ENCODE measurements around the gene COMMD7.
A peak's percentile ranks its signal among the peaks of the same experiment; 100 is the strongest.
"Not testable (repeated sequence)": the region's sequence is repeated elsewhere in the genome, so short reads cannot be mapped to it uniquely, and the experiment has no call there.

Gene COMMD7

DNA sequence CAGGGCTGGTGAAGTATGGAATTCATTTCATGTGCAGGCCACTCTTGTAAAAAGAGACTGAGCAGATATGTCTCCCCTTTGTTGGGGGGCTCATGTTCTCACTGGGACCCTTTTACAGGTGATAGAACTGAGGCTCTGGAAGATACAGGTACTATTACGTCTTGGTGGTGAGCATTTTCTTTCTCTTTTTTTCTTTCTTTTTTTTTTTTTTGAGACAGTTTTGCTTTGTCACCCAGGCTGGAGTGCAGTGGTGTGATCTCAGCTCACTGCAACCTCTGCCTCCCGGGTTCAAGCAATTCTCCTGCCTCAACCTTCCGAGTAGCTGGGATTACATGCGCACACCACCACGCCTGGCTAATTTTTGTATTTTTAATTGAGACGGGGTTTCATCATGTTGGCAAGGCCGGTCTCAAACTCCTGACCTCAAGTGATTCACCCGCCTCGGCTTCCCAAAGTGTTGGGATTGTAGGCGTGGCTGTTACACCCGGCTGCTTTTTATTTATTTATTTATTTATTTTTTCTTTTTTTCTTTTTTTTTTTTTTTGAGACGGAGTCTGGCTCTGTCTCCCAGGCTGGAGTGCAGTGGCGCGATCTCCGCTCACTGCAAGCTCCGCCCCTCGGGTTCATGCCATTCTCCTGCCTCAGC is 22.1 kb upstream of the COMMD7 start:
- not testable (repeated sequence) for DNase-seq

DNA sequence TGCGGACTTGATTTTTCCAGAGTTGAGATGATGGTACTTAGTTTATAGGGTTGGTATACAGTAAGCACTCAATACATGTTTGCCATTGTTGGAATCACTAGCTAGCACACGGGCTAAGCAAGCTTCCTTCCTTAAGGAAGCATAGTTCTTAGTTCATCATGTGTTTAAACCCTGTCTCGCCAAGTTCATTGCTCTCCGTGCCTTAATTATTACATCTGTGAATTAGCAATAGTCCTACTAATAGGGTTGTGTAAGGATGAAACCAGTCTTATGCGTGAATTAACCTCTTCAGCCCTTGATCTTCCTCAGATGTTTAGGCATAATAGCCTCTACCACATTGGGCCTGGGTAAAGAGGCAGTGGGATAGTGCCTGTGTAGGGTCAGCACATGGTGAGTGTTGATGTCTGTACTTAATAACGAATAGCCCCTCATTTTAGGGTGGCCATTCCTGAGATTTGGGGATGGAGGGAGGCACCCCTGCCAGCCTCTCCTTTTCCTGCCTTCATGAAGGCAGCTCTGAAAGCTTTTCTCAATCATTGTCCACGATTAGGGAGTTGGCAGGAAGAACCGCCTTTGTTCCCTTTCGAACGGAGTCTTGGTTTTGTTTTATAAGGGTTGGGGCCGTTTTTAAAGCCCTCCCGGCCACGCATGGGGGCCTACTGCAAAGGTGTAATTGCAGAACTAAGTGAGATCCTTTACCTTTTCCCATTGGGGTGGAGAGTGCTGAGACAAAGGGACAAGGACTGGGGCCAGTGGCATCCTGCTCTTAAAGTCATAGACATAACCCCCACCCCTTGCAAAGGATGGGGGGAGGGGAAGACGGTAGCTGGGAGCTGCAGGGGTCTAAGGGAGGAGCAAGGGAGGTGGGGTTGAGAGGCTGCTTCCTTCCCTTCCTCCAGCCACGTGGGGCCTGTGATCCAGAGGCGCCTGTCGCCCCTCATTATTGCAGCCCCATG is 21.0 kb upstream of the COMMD7 start:
- no peak for DNase-seq

DNA sequence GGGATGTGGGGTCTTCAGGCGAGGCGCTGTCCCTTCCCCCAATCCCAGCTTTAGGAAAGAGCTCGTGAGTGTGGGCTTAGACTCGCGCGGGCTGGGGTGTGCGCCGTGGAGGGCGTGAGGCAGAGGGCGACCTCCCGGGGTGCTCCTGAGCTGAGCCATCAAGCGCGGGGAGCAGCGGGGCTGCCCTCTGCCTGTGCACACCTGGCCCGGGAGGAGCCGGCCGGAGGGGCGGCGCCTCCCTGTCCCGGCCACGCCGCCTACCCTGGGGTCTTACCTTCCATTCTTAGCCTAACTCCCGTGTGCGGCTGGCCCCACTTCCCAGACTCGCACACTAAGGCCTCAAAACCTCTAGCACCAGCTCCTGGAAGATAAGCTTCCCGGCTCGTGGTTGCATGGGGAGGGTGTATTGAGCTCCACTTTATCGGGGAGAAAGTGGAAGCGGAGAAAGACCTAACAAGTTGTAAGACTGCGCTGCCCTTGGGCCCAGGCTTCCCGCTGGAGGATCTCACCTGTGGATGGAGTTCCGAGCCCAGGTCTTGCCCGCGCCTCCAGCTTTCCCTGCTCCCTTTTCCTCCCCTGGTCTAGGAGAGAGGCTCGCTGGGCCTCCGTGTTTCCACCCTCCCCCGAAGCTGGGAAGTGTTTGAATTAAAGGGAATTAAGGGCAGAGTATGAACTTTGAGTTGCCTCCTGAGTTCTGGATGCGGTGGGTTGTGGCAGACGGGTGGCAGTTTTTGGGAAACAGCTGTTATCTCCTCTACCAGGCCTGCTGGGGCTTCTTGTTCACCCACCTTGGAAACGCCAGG is 20.1 kb upstream of the COMMD7 start:
- peak; percentile 13 for DNase-seq

DNA sequence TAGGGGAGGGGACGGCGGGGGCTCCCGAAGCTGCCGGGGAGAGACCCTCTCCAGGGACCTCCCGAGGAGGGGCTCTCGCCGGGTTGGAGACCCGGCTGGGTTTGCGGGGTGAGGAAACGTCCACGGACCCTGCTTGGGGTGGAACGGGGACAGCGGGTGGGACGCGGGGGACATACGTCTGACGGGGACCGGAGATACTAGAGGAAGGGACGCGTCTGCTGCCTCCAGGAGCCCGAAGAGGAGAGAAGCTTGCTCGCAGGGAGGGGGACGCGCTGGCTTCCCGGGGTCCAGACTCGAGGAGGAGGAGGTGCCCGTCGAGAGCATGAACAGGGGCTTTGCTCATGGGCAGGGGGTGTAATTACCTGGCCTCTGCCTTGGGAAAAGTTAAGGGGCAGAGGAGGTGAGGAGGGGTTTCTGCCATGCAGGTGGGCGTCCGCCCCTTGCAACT is 19.5 kb upstream of the COMMD7 start:
- peak; percentile 30 for DNase-seq

DNA sequence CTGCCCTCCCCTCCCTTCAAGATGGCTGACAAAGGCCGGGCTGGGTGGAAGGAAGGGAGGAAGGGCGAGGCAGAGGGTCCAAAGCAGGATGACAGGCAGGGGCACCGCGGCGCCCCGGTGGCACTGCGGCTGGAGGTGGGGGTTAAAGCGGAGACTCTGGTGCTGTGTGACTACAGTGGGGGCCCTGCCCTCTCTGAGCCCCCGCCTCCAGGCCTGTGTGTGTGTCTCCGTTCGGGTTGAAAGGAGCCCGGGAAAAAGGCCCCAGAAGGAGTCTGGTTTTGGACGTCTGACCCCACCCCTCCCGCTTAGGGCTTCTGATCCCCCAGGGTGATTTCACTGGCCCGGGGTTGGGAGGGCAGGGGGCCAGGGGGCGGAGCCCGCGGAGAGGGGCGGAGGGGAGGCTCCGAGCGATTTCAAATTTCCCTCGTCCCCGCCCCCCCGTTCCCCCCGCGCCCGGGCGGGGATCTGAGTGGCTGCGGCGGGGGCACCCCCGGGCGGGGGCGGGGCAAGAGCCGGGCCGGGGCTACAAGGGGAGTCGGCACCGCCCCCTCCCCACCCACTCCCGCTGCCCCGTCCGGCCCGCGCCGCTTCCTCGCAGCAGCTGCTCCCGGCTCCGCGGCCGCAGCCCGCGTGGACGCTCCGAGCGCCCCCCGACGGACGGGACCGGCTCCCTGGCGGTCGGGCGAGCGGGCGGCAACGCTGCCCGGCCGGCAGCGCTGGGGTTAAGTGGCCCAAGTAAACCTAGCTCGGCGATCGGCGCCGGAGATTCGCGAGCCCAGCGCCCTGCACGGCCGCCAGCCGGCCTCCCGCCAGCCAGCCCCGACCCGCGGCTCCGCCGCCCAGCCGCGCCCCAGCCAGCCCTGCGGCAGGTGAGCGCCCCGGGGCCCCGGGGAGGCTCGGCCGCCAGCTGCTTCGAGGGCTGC is 18.8 kb upstream of the COMMD7 start, which contains the start of gene DNMT3B:
Gene DNMT3B, plus strand, starts transcription at position 555 of the 923 bp plus-strand sequence. CDS start 17,939 bp downstream, outside the sequence.
- DNase-seq: peak; percentile 78

DNA sequence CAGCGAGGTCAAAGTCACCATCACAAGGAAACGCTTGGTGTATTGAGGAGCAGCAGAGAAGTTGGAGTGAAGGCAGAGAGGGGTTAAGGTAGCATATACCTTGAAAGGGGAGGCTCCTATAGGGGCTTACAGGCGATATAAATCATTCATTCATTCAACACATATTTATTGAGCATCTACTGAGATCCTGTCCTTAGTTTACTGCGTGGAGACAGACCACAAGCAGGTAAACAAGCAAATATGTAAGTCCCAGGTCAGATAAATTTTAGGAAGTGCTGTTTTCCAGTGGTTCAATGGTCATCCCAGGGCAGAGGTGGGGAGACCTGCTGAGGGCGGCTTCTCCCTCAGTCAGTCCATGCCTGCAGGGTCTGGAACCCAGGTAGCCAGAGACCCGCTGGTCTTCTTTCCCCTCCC is 18.2 kb upstream of the COMMD7 start:
- DNase-seq: no peak

DNA sequence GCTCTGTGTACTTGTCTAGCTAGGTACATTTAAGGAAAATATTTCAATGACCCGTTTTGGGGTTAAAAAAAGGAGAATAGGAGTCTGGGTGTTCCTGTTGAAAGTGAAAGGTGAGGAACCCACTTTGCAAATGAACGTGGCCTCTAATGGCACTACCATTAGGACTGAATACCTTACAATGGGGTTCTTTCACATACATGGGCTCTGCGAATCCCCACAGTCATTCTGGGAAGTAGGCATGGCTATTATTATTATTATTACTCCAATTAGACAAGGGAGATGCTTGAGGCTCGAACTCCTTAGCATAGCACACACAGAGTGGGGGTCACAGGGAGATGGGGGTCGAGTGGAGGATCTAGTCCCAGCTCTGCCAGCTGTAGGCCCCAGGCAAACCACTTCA is 12.9 kb upstream of the COMMD7 start:
- no peak for DNase-seq

DNA sequence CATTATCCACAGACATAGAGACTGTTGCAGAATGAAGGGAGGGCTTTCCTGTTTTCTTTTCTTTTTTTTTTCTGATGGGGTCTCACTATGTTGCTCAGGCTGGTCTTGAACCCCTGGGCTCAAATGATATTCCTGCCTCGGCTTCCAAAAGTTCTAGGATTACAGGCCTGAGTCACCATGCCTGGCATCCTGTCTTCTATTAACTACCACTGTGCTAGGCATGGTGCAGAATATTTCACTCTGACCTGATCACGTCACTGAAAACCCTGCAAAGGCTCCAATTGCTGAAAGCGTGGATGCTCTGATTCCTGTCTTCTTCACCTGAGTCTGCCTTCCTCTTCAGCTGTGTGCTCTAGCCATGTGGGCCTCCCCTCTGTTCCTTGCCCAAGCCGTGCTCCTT is 10.5 kb upstream of the COMMD7 start:
- no peak for DNase-seq

DNA sequence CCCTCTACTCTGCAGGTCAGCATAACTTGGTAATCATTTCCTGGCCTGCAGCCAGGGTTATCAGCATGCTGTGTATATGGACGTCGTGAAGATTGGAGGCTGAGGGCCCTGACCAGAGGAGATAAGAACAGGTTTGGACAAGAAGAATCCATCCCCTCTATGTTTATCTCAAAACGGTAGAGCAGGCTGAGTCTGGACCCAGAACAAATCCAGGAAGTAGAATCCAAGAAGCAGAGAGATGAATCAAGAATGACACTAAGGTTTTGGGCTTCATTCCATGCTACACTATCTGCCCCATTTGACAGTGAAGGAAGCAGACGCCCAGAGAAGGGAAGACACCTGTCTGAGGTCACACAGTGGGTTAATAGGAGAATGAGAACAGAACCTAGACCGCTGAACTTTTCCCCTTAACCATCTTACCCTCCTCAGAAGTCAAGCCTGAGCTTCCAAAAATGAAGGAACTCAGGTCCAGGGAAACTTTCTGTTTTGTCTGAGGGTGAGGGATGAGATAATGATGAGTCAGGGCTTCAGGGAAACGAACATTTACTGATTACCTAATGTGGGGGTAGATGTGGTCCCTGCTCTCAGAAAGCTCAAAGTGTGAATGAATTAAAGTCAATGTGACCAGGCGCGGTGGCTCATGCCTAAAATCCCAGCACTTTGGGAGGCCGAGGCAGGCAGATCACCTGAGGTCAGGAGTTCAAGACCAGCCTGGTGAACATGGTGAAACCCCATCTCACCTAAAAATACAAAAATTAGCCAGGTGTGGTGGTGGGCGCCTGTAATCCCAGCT is 9.4 kb upstream of the COMMD7 start:
- DNase-seq: no peak

DNA sequence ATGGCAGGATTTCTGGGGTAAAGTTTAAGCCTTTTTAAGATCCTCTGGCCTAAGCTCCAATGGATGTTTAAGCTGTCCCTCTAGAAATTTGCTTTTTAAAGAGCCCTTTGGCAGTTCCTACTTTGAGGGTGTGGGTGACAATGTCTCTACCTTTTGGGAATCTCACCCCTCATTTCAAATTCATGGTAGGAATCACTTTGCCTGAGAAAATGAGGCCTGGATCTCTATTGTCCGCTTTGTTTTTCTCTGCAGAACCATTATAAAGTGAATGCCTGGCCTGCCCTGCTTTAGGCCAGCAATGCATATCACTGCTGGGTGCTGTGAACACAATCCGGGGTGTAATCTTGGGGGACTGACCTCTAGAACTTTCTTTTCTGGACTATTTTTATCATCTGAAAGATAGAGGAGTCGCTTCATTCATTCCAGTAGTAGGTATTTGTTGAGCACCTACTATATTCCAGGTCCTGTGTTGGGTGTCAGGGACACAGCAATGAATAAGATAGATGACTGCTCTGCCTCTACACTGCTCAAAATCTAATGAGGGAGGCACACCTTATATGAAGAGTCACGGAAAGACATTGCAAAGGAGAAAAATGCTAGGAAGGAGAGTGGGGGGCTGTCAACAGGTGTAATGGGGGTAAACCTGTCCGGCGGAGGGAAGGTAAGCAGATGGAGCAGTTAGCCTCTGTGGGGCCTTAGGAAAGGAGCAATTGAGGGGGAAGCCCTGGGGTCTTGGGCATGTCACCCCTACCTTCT is 8.6 kb upstream of the COMMD7 start:
- DNase-seq: no peak

DNA sequence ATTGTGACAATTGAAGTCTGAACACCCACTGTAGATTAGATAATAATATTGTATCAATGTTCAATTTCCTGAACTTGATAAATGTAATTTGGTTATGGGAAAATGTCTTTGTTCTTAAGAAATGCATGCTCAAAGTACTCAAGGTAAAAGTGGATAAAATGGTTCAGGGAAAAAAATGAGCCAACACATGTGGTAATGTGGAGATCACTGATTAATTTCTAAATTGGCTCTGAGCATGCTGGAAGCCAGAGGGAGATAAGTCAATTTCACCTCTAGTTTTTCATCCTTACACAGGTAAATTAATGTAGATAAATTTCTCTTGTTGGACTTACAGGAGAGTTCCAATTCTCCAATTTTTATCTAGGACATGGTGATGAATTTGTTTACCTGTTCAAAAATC is 8.0 kb upstream of the COMMD7 start:
- DNase-seq: no peak

DNA sequence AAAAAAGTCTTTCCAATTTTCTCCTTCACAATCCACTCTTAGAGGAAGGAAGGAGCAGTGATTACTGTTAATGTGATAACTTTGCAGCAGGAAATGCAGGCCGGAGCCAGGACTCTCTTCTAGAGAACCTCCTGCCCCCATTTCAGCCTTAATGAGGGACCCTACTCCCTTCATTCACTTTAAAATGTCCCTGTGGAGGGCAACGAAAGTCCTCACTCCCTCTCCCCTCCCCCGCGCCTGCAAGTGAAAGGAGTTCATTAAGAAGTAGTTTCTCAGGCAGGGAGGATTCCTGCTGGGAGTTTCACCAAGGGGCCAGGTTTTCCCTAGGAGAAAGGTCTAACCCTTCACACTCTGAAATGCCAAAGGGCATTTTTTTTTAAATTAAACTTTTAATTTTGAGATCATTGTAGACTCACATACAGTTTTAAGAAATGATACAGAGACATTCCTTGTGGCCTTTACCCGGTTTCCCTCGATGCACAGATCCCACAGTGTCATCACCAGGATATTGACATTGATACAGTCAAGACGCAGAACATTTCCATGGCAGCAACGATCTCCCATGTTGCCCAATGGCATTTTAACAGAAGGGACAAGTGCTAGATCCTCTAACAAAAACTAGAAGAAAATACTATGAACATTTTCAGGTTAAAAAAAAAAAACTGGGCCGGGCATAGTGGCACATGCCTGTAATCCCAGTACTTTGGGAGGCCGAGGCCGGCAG is 6.8 kb upstream of the COMMD7 start:
- no peak for DNase-seq

DNA sequence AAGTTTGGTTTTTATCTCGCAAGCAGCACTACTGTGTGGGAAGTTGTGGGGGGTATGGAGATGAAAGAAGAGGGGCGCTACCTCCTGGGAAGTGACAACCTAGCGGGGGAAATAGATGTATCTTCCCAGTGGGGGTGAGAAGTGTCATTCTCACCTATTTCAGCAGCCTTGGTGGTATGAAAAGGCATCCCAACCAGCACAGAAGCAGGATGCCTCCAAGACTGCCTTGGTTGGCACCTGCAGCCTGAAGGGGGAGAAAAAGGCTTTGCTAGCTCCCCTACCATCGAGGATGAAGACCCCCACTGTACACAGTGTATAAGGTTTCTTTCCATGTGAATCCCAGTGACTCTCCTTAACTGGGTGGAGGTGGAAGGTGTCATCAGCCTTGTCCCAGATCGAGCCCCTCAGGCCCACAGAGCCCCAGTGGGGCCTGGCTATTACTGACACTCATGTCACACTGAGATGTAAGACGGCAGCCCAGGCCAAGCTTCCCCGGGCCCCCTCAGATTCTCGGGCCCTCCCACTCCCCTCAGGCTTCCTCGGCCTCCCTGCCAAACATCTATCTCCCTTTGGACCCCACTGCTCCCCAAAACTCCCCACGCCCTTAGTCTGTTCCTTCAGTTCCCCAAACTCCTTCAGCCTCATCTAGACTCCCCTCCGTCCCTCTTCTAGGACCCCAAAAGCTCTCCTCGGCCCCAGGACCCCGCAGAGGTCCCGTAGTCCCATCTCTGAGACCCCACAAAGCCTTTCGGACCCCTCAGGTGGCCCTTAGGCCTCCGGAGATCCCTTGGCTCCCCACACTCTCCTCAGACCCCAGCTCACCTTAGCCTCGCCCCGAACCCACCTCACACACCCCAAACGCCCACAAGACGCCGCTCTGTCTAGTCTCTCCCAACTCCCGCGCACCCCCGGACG is 688 bp downstream of the COMMD7 start:
- peak; percentile 23 for DNase-seq

DNA sequence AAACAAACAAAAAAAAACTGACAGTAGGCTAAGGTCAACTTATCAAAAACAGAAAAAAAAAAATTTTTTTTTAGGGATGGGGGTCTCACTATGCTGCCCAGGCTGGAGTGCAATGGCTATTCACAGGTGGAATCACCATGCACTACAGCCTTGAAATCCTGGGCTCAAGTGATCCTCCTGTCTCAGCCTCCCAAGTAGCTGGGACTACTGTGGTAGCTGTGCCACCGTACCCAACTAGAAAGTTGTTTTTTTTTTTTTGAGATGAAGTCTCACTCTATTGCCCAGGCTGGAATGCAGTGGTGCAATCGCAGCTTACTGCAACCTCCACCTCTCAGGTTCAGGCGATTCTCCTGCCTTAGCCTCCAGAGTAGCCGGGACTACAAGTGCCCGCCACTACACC is 2.1 kb downstream of the COMMD7 start:
- no peak for DNase-seq

DNA sequence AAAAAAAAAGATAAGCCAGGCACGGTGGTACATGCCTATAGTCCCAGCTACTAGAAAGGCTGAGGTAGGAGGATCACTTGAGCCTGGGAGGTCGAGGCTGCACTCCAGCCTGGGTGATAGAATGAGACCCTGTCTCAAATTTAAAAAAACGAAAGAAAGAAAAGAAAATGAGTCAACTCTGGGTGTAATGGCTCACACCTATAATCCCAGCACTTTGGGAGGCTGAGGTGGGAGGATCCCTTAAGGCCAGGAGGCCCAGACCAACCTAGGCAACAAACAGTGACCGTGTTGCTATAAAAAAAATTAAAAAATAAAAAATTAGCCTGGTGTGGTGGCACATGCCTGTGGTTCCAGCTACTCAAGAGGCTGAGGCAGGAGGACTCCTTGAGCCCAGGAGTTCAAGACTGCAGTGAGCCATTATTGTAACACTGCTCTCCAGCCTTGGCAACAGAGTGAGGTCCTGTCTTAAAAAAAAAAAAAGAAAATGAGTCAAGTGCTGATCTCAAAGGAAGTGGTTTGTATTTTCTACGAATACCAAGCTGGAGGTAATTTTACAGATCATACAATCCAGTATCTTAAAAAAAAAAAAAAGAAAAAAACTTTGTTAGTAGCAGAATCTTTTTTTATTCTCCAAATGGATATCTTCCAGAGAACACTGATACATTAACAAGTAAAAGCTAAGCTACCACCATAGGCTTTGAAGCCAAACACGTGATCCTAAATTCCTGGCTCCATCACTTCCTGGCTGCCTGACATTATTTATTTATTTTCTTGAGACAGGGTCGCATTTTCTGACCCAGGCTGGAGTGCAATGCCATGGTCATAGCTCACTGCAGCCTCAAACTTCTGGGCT is 5.7 kb downstream of the COMMD7 start:
- DNase-seq: peak; percentile 50

DNA sequence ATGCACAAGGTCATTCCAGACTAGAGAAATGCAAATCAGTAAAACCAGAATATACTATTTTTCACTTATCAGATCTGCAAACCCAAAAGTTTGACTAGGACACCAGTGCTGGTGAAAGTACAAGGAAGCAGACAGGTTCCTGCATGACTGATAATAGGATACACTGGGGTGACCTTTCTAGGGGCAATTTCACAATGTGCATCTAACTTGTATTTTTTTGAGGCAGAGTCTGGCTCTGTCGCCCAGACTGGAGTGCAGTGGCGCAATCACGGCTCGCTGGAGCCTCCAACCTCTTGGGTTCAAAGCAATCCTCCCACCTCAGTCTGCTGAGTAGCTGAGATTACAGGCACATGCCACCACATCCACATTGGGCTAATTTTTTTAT is 11.4 kb downstream of the COMMD7 start:
- DNase-seq: no peak

DNA sequence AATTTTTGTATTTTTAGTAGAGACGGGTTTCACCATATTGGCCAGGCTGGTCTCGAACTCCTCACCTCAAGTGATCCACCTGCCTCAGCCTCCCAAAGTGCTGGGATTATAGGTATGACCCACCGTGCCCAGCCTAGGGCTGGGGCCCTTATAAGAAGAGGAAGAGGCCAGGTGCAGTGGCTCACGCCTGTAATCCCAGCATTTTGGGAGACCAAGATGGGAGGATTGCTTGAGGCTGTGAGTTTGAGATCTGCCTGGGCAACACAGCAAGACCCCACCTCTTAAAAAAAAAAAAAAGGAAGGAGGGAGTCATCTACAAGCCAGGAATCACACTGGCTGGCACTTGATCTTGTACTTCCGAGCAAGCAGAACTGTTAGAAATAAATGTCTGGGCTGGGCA is 13.9 kb downstream of the COMMD7 start:
- DNase-seq: not testable (repeated sequence)

DNA sequence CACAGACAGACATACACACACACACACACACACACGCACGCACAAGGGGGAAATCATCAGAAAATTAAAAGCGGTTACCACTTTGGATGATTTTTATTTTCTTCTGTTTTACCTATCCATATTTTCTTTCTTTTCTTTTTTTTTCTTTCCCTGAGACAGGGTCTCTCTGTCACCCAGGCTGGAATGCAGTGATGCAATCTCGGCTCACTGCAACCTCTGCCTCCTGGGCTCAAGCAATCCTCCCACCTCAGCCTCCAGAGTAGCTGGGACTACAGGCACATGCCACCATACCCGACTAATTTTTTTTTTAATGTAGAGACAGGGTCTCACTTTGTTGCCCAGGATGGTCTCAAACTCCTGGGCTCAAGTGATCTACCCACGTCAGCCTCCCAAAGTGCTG is 14.8 kb downstream of the COMMD7 start:
- not testable (repeated sequence) for DNase-seq

Data from CD4-positive, alpha-beta T cell treated with Interleukin-6 for 4 hours (primary cell).